Testis (tissue), 2 donors: ENCODE measurements around the gene GUCD1.

ENCODE experiments used
- CTCF ChIP-seq, 3 experiments: fragments of 450-650 bp in 2 of 3; fragments of 200-600 bp in 1 of 3; sonication (generic) in 1 of 3; IDR thresholded peaks; one replicate each; pipeline ENCODE4 v1.5.1; 2016 to 2019; ENCODE audit warnings: antibody characterized with exemption in 3 of 3, mild to moderate bottlenecking in 2 of 3, moderate library complexity in 1 of 3
- POLR2A ChIP-seq: fragments of 450-650 bp; IDR thresholded peaks from one replicate; pipeline ENCODE4 v1.6.1; 2017; ENCODE audit warnings: antibody characterized with exemption, mild to moderate bottlenecking, moderate library complexity

- TF ChIP-seq CTCF (IDR thresholded peaks at IDR 0.05) = no peak
- no peak for TF ChIP-seq POLR2A
Observed at GRCh38 chr22:24504540-24504939, 50.4 kb downstream of the GUCD1 start.
